ENCODE data around the gene MLN. TPM values are rescaled to one million over a fixed set of nuclear protein-coding genes. Genes with fewer than 3 reads are reported as not detected.

MLN gene
- total and polyA plus RNA-seq, 2 donors (not counting 3 experiments of a cell fraction or from before 2014, with no cell fraction given), result not detected

DNA sequence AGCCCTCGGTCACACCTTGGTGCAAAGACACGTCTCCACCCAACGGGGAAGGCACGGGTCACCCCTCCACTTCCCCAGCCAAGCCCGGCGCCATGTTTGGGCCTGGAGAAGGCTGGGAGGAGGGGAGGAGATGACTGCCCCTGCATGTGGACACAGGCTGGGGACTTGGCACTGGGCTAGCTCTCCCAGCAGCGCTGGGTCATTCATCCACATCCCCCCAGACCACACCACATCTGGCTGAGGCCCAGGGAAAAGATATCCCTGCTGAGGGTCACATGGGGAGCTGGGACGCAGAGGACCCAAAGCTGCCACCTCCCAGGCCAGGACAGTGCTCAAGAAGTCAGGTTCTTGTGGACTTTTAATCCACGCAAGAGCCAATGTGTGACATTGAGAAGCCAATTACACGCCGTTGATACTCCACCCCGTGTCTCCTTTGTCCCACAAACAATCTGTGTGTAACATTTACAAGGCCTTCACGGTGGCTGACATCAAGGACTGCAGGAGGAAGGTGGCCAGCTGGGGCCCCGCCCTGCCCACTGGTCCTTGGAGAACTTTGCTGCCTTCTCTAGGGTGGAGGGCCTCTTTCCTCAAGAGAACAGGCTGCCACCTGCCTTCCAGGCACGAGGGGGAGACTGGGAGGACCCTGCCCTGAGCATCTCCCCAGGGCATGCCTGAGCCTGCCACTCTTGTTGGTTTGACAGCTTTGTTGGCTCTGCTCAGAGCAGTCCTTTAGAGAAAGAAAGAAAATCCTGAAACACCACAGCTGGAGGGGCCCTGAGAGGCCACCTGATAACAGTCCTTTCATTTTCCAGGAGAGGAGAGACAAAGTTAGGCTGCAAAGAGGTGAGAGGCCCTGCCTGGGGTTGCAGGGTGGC lies 51.8 kb downstream of the MLN start:
- POLR2A ChIA-PET, result no interaction called here
- dilution Hi-C loops (cut with MboI; ENCODE audit: extremely low pct_ligation_motif_present, low sequenced_read_pairs), result no loop called here
- CTCF ChIA-PET, result interaction anchor here (1.5 kb wide), 1 partner anchor 9 kb away, joined by 4 read pairs; no protein-coding TSS in a partner anchor
- Histone ChIP-seq H3K79me2 (ENCODE audit: control insufficient read depth, insufficient read depth, low read length) (no peaks in the 10 kb centered on the region), H3K27me3 (ENCODE audit: control insufficient read depth in 2 of 2, insufficient read depth in 2 of 2, low read length in 2 of 2) (peaks cover 0 to 2% of the 10 kb centered on the region in 2 experiments), H3K36me3 (ENCODE audit: control insufficient read depth in 2 of 2, extremely low read depth in 1 of 2, insufficient read depth in 2 of 2, low read length in 2 of 2) (no peaks in the 10 kb centered on the region), H2AFZ (ENCODE audit: low read depth, low read length) (no peak overlapping the region), H4K20me1 (replicated peaks; ENCODE audit: control insufficient read depth, extremely low read depth, insufficient read depth, low read length) (no peaks in the 10 kb centered on the region), H3K27ac (ENCODE audit: insufficient read depth, low read depth, low read length) (no peak overlapping the region), H3K4me1 (ENCODE audit: control insufficient read depth, extremely low read depth, insufficient read depth, low read length) (no peaks in the 10 kb centered on the region), H3K9me3 (replicated peaks; ENCODE audit: control insufficient read depth, insufficient read depth, low read length) (no peaks in the 10 kb centered on the region), H3K4me3 (replicated peaks in 1 of 3; ENCODE audit: insufficient read depth in 1 of 3, low read depth in 1 of 3, low read length in 3 of 3) (no peak overlapping the region), H3K4me2 (ENCODE audit: insufficient read depth, low read length) (no peak overlapping the region), H3K9ac (replicated peaks; ENCODE audit: extremely low read depth, insufficient read depth, low read length) (no peak overlapping the region), H3K9me1 (replicated peaks; ENCODE audit: control insufficient read depth, extremely low read depth, insufficient read depth, low read length) (no peaks in the 10 kb centered on the region)
- no TSS peak for BruUV-seq (replicated peaks)
- TF ChIP-seq JUN (IDR thresholded peaks at IDR 0.05; ENCODE audit: borderline replicate concordance, insufficient read depth, insufficient read length, low read depth) (no peak), EZH2 (IDR thresholded peaks at IDR 0.05; ENCODE audit: borderline replicate concordance, low read depth, low read length, severe bottlenecking) (no peak)
- intact Hi-C loops (cut with micrococcal nuclease), result no loop called here
- no peak for DNase-seq (ENCODE audit: low read depth, low spot score)
- FAIRE-seq, result no peak

DNA sequence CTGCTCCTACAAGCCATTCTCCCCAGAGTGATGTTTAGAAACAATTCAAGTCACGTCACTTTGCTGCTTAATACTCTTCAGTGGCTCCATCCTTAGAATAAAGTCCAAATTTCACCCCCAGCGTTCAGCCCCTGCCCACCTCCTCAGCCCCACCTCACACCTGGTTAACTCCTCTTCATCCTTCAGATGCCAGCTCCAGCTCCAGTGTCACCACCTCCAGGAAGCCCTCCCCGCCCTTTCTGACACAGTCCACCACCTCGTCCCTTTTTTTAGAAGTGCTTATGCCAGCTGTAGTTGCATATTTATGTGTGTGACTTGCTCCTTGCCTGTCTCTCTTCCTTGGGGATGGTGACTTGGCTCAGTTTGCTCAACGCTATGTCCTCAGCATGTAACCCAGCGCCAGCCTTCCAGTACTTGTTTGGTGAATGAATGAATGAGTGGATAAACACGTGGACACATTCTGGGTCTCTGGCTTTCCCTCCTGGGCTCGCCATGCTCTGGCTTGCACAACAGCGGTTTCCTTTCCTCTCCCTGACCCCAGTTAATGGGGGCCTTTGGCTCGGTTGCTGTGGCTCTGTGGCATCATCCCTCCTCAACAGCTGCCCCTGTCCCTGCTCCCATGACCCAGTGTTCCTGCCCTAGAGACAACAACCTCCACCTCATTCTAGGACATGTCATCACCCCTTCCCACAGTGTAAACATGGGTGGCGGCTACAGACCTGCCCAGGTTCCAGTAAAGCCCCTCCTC lies 53.4 kb downstream of the MLN start:
- Histone ChIP-seq H3K4me1 (ENCODE audit: control insufficient read depth, extremely low read depth, insufficient read depth, low read length) (no peaks in the 10 kb centered on the region), H3K9me1 (replicated peaks; ENCODE audit: control insufficient read depth, extremely low read depth, insufficient read depth, low read length) (no peaks in the 10 kb centered on the region), H2AFZ (ENCODE audit: low read depth, low read length) (no peak overlapping the region), H3K4me3 (replicated peaks in 1 of 3; ENCODE audit: insufficient read depth in 1 of 3, low read depth in 1 of 3, low read length in 3 of 3) (no peak overlapping the region), H4K20me1 (replicated peaks; ENCODE audit: control insufficient read depth, extremely low read depth, insufficient read depth, low read length) (no peaks in the 10 kb centered on the region), H3K27me3 (ENCODE audit: control insufficient read depth in 2 of 2, insufficient read depth in 2 of 2, low read length in 2 of 2) (peaks cover 0 to 2% of the 10 kb centered on the region in 2 experiments), H3K4me2 (ENCODE audit: insufficient read depth, low read length) (no peak overlapping the region), H3K27ac (ENCODE audit: insufficient read depth, low read depth, low read length) (no peak overlapping the region), H3K79me2 (ENCODE audit: control insufficient read depth, insufficient read depth, low read length) (no peaks in the 10 kb centered on the region), H3K9me3 (replicated peaks; ENCODE audit: control insufficient read depth, insufficient read depth, low read length) (no peaks in the 10 kb centered on the region), H3K9ac (replicated peaks; ENCODE audit: extremely low read depth, insufficient read depth, low read length) (no peak overlapping the region), H3K36me3 (ENCODE audit: control insufficient read depth in 2 of 2, extremely low read depth in 1 of 2, insufficient read depth in 2 of 2, low read length in 2 of 2) (no peaks in the 10 kb centered on the region)
- dilution Hi-C loops (cut with MboI; ENCODE audit: extremely low pct_ligation_motif_present, low sequenced_read_pairs) (no loop called here), intact Hi-C loops (cut with micrococcal nuclease) (no loop called here)
- FAIRE-seq (no peak), DNase-seq (ENCODE audit: low read depth, low spot score) (no peak)
- TF ChIP-seq POLR2A (IDR thresholded peaks at IDR 0.05; ENCODE audit: low read depth, low read length) (no peak), JUN (IDR thresholded peaks at IDR 0.05; ENCODE audit: borderline replicate concordance, insufficient read depth, insufficient read length, low read depth) (no peak), POLR2AphosphoS5 (IDR thresholded peaks at IDR 0.05; ENCODE audit: insufficient read depth, low read depth, low read length) (no peak), EZH2 (IDR thresholded peaks at IDR 0.05; ENCODE audit: borderline replicate concordance, low read depth, low read length, severe bottlenecking) (no peak)
- TF ChIP-seq, protein P1, sequence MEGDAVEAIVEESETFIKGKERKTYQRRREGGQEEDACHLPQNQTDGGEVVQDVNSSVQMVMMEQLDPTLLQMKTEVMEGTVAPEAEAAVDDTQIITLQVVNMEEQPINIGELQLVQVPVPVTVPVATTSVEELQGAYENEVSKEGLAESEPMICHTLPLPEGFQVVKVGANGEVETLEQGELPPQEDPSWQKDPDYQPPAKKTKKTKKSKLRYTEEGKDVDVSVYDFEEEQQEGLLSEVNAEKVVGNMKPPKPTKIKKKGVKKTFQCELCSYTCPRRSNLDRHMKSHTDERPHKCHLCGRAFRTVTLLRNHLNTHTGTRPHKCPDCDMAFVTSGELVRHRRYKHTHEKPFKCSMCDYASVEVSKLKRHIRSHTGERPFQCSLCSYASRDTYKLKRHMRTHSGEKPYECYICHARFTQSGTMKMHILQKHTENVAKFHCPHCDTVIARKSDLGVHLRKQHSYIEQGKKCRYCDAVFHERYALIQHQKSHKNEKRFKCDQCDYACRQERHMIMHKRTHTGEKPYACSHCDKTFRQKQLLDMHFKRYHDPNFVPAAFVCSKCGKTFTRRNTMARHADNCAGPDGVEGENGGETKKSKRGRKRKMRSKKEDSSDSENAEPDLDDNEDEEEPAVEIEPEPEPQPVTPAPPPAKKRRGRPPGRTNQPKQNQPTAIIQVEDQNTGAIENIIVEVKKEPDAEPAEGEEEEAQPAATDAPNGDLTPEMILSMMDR (IDR thresholded peaks at IDR 0.05; ENCODE audit: extremely low read depth in 1 of 2, insufficient read depth in 1 of 2, low read depth in 1 of 2, low read length in 2 of 2), result no peak
- no TSS peak for BruUV-seq (replicated peaks)
- ChIA-PET POLR2A (no interaction called here), CTCF (interaction anchor here (1.0 kb wide), 1 partner anchor 21 kb away, joined by 3 read pairs; no protein-coding TSS in a partner anchor)
